GM19239 (cell line): Measurements from ENCODE around the gene ZNF101.
"Not testable (repeated sequence)": the region's sequence is repeated elsewhere in the genome, so short reads cannot be mapped to it uniquely, and the experiment has no call there.

Source experiments
- DNase-seq: peaks from one replicate; pipeline ENCODE4 v3.0.0; 2011; ENCODE audit warnings: low spot score; ENCODE audit not compliant: insufficient read length
- FAIRE-seq: peaks from 2 replicates; lab custom pipeline; 2011; peaks lifted over from hg19 to GRCh38; lab: Jason Lieb, UNC

The ZNF101 gene

DNA sequence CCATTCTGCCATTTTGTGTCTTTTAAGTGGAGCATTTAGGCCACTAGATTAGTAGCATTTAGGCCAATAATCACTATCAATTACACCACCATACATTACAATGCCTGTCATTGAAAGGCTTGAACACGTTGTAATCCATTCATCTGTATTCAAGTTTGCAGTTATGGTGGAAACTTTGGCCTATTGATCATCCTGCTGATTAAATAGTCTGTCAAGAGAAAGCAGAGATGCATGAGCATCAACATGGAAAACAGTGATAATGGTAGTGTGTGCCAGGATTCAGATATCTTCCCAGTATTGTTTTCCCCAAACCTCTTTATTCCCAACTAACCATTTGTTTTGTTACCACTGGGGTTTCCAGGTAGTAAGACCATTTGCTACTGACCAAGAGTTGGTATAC is 31.9 kb downstream of the ZNF101 start:
- not testable (repeated sequence) for FAIRE-seq, DNase-seq

GRCh38 chr19:19704836-19705235 is 36.2 kb downstream of the ZNF101 start:
- DNase-seq (no peak), FAIRE-seq (no peak)

DNA sequence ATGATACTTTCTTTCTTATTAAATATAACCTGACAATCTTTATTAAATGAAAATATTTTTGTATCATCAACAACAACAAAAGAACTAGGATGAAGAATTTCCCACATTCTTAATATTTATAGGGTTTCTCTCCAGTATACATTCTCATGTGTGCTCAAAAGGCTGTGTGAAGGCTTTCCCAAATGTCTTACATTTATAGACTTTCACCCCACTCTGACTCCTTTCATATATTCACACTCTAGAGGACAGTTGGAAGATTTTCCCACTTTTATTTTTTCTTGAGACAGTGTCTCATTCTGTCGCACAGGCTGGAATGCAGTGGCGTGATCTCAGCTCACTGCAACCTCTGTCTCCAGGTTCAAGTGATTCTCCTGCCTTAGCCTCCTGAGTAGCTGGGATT is 41.9 kb downstream of the ZNF101 start:
- no peak for FAIRE-seq
- DNase-seq: no peak

DNA sequence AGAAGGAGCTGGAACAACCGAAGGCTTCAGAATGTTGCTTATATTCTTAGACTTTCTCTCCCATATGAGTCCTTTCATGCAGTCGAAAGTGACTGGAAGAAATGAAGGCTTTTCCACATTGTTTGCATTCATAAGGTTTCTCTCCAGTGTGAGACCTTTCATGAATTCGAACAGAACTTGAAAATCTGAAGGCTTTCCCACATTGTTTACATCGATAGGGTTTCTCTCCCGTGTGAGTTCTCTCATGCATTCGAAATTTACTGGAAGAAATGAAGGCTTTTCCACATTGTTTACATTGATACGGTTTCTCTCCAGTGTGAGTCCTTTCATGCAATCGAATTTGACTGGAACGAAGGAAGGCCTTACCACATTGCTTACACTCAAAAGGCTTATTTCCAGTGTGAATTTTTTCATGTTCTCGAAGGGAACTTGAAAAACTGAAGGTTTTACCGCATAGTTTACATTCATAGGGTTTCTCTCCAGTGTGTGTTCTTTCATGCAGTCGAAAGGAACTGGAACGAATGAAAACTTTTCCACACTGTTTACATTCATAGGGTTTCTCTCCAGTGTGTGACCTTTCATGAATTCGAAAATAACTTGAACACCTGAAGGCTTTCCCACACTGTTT is 42.8 kb downstream of the ZNF101 start:
- no peak for DNase-seq
- no peak for FAIRE-seq

- FAIRE-seq (no peak), DNase-seq (no peak)
Measured at GRCh38 chr19:19711934-19712828, 43.5 kb downstream of the ZNF101 start.

- no peak for FAIRE-seq
- no peak for DNase-seq
Measured at GRCh38 chr19:19719798-19720197, 51.2 kb downstream of the ZNF101 start.

- FAIRE-seq (no peak), DNase-seq (no peak)
Measured at GRCh38 chr19:19721896-19722295, 53.3 kb downstream of the ZNF101 start.

GRCh38 chr19:19732579-19733501 is 64.2 kb downstream of the ZNF101 start, which contains the start of gene ZNF14:
ZNF14 (minus strand) TSS chr19:19733112; CDS start chr19:19732958, 154 bp downstream.
- DNase-seq: peak; percentile 99
- peak; percentile 89 for FAIRE-seq
